ENCODE results near the gene TMEM91. TPM values are rescaled to one million over a fixed set of nuclear protein-coding genes. Genes with fewer than 3 reads are reported as not detected.

Gene TMEM91
- polyA plus RNA-seq, 1 donor from 2014 or later = 24.4 TPM

- H3K27me3 ChIP-seq (ENCODE audit: insufficient read depth, low read depth, low read length) = no peaks in the 10 kb centered on the region
- TF ChIP-seq POLR2AphosphoS5 (IDR thresholded peaks at IDR 0.05) (no peak), MXI1 (conservative IDR thresholded peaks at IDR 0.05; ENCODE audit: poor library complexity, severe bottlenecking) (no peak), SMC3 (conservative IDR thresholded peaks at IDR 0.05; ENCODE audit: poor library complexity) (no peak), TAF1 (IDR thresholded peaks at IDR 0.05; ENCODE audit: low read depth) (no peak), RAD21 (conservative IDR thresholded peaks at IDR 0.05) (no peak), EP300 (conservative IDR thresholded peaks at IDR 0.05; ENCODE audit: poor library complexity, severe bottlenecking) (no peak), EZH2 (IDR thresholded peaks at IDR 0.05; ENCODE audit: borderline replicate concordance, insufficient read depth, low read length, poor library complexity, severe bottlenecking) (no peak)
- TF ChIP-seq, protein P1, sequence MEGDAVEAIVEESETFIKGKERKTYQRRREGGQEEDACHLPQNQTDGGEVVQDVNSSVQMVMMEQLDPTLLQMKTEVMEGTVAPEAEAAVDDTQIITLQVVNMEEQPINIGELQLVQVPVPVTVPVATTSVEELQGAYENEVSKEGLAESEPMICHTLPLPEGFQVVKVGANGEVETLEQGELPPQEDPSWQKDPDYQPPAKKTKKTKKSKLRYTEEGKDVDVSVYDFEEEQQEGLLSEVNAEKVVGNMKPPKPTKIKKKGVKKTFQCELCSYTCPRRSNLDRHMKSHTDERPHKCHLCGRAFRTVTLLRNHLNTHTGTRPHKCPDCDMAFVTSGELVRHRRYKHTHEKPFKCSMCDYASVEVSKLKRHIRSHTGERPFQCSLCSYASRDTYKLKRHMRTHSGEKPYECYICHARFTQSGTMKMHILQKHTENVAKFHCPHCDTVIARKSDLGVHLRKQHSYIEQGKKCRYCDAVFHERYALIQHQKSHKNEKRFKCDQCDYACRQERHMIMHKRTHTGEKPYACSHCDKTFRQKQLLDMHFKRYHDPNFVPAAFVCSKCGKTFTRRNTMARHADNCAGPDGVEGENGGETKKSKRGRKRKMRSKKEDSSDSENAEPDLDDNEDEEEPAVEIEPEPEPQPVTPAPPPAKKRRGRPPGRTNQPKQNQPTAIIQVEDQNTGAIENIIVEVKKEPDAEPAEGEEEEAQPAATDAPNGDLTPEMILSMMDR (IDR thresholded peaks at IDR 0.05; ENCODE audit: poor library complexity, severe bottlenecking) = no peak
- TF ChIP-seq, protein P2, sequence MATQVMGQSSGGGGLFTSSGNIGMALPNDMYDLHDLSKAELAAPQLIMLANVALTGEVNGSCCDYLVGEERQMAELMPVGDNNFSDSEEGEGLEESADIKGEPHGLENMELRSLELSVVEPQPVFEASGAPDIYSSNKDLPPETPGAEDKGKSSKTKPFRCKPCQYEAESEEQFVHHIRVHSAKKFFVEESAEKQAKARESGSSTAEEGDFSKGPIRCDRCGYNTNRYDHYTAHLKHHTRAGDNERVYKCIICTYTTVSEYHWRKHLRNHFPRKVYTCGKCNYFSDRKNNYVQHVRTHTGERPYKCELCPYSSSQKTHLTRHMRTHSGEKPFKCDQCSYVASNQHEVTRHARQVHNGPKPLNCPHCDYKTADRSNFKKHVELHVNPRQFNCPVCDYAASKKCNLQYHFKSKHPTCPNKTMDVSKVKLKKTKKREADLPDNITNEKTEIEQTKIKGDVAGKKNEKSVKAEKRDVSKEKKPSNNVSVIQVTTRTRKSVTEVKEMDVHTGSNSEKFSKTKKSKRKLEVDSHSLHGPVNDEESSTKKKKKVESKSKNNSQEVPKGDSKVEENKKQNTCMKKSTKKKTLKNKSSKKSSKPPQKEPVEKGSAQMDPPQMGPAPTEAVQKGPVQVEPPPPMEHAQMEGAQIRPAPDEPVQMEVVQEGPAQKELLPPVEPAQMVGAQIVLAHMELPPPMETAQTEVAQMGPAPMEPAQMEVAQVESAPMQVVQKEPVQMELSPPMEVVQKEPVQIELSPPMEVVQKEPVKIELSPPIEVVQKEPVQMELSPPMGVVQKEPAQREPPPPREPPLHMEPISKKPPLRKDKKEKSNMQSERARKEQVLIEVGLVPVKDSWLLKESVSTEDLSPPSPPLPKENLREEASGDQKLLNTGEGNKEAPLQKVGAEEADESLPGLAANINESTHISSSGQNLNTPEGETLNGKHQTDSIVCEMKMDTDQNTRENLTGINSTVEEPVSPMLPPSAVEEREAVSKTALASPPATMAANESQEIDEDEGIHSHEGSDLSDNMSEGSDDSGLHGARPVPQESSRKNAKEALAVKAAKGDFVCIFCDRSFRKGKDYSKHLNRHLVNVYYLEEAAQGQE (IDR thresholded peaks at IDR 0.05; ENCODE audit: borderline replicate concordance) = no peak
- no peak overlapping the region for H3K4me3 ChIP-seq (ENCODE audit: low read length)
- no peaks in the 10 kb centered on the region for H3K9me3 ChIP-seq (ENCODE audit: low read length)
- no peaks in the 10 kb centered on the region for H3K79me2 ChIP-seq (replicated peaks; ENCODE audit: insufficient read depth, low read length)
- H3K9ac ChIP-seq (ENCODE audit: low read length) = no peak overlapping the region
- H4K20me1 ChIP-seq (ENCODE audit: insufficient read depth) = no peaks in the 10 kb centered on the region
- H3K27ac ChIP-seq (ENCODE audit: low read length) = no peak overlapping the region
- peaks cover 3% of the 10 kb centered on the region for H3K36me3 ChIP-seq (ENCODE audit: insufficient read depth, low read length)
- H3F3A ChIP-seq (ENCODE audit: insufficient read depth, low read length, poor library complexity, severe bottlenecking) = no peaks in the 10 kb centered on the region
- no peaks in the 10 kb centered on the region for H3K9me2 ChIP-seq (ENCODE audit: insufficient read depth, low read length)
- H3K4me2 ChIP-seq (ENCODE audit: low read length) = no peak overlapping the region
- no peak overlapping the region for H2AFZ ChIP-seq (ENCODE audit: low read depth, low read length)
Observed at GRCh38 chr19:41421314-41421713, 45.0 kb downstream of the TMEM91 start.

DNA sequence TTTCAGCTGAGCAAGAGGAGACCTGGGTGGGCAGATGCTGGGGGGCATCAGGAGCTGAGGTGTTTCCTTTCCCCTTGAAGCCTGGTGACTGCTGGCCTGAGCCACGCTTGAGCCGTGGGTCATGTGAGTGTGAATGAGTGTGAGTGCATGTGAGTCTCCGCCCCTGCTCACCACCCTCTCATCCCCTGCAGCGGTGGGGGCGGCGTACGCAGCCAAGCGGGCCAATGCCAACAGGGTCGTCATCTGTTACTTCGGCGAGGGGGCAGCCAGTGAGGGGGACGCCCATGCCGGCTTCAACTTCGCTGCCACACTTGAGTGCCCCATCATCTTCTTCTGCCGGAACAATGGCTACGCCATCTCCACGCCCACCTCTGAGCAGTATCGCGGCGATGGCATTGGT, 45.6 kb downstream of the TMEM91 start:
- peaks cover 3% of the 10 kb centered on the region for H3K36me3 ChIP-seq (ENCODE audit: insufficient read depth, low read length)

More for the DNA sequence above, 45.6 kb downstream of the TMEM91 start:
- H3K27ac ChIP-seq (ENCODE audit: low read length) = no peak overlapping the region
- H3K9me3 ChIP-seq (ENCODE audit: low read length) = no peaks in the 10 kb centered on the region
- no peaks in the 10 kb centered on the region for H3F3A ChIP-seq (ENCODE audit: insufficient read depth, low read length, poor library complexity, severe bottlenecking)
- H3K79me2 ChIP-seq (replicated peaks; ENCODE audit: insufficient read depth, low read length) = no peaks in the 10 kb centered on the region
- no peak overlapping the region for H3K9ac ChIP-seq (ENCODE audit: low read length)
- no peak overlapping the region for H2AFZ ChIP-seq (ENCODE audit: low read depth, low read length)
- no peaks in the 10 kb centered on the region for H4K20me1 ChIP-seq (ENCODE audit: insufficient read depth)
- no peaks in the 10 kb centered on the region for H3K9me2 ChIP-seq (ENCODE audit: insufficient read depth, low read length)
- H3K4me2 ChIP-seq (ENCODE audit: low read length) = no peak overlapping the region
- TF ChIP-seq, protein P2 (IDR thresholded peaks at IDR 0.05; ENCODE audit: borderline replicate concordance) = no peak
- TF ChIP-seq MXI1 (conservative IDR thresholded peaks at IDR 0.05; ENCODE audit: poor library complexity, severe bottlenecking) (no peak), POLR2AphosphoS5 (IDR thresholded peaks at IDR 0.05) (no peak), EZH2 (IDR thresholded peaks at IDR 0.05; ENCODE audit: borderline replicate concordance, insufficient read depth, low read length, poor library complexity, severe bottlenecking) (no peak), EP300 (conservative IDR thresholded peaks at IDR 0.05; ENCODE audit: poor library complexity, severe bottlenecking) (no peak), TAF1 (IDR thresholded peaks at IDR 0.05; ENCODE audit: low read depth) (no peak), RAD21 (conservative IDR thresholded peaks at IDR 0.05) (no peak), SMC3 (conservative IDR thresholded peaks at IDR 0.05; ENCODE audit: poor library complexity) (no peak)
- TF ChIP-seq, protein P1 (IDR thresholded peaks at IDR 0.05; ENCODE audit: poor library complexity, severe bottlenecking) = no peak
- H3K4me3 ChIP-seq (ENCODE audit: low read length) = no peak overlapping the region
- no peaks in the 10 kb centered on the region for H3K27me3 ChIP-seq (ENCODE audit: insufficient read depth, low read depth, low read length)

Data from neural cell (in vitro differentiated cells).